ENCODE data around the gene TEX264.

TEX264 gene

DNA sequence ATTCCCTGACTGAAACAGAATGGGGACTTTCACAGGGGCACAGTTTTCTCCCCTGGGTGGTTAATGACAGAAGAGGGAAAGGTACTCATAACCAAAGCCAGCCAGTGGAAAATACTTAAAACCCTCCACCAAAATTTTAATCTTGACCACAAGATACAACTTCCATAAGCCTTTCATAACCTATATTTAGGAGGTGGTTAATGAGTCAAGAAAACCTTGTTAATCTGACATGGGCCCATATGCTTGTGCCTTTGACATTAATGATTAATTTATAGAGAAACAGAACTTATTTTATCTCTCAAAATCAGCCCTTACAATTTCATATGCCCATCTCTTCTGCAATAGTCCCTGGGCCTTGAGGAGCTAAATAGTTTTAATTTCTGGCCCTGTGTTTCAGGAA, 76.8 kb downstream of the TEX264 start:
- H3K4me2 ChIP-seq (ENCODE audit: low read depth, low read length, poor library complexity, severe bottlenecking): no peak overlapping the region
- H3K36me3 ChIP-seq (ENCODE audit: insufficient read depth, low read length): no peaks in the 10 kb centered on the region
- no peaks in the 10 kb centered on the region for H3K4me1 ChIP-seq (ENCODE audit: insufficient read depth, low read length, poor library complexity, severe bottlenecking)
- H3K9me3 ChIP-seq (ENCODE audit: insufficient read depth, low read depth, low read length): no peaks in the 10 kb centered on the region
- H3K9me2 ChIP-seq (replicated peaks; ENCODE audit: low read depth, low read length): no peaks in the 10 kb centered on the region
- no peaks in the 10 kb centered on the region for H3F3A ChIP-seq (ENCODE audit: low read depth)
- TF ChIP-seq, protein P1, sequence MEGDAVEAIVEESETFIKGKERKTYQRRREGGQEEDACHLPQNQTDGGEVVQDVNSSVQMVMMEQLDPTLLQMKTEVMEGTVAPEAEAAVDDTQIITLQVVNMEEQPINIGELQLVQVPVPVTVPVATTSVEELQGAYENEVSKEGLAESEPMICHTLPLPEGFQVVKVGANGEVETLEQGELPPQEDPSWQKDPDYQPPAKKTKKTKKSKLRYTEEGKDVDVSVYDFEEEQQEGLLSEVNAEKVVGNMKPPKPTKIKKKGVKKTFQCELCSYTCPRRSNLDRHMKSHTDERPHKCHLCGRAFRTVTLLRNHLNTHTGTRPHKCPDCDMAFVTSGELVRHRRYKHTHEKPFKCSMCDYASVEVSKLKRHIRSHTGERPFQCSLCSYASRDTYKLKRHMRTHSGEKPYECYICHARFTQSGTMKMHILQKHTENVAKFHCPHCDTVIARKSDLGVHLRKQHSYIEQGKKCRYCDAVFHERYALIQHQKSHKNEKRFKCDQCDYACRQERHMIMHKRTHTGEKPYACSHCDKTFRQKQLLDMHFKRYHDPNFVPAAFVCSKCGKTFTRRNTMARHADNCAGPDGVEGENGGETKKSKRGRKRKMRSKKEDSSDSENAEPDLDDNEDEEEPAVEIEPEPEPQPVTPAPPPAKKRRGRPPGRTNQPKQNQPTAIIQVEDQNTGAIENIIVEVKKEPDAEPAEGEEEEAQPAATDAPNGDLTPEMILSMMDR (conservative IDR thresholded peaks at IDR 0.05; ENCODE audit: low read length): no peak
- TF ChIP-seq EZH2phosphoT487 (IDR thresholded peaks at IDR 0.05; ENCODE audit: borderline replicate concordance): no peak
- H3K79me2 ChIP-seq (ENCODE audit: insufficient read depth, low read length): no peaks in the 10 kb centered on the region
- no peaks in the 10 kb centered on the region for H4K20me1 ChIP-seq (ENCODE audit: insufficient read depth, low read length, poor library complexity, severe bottlenecking)
- H3K27me3 ChIP-seq (ENCODE audit: insufficient read depth, low read length, poor library complexity, severe bottlenecking): no peaks in the 10 kb centered on the region
- H2AFZ ChIP-seq (ENCODE audit: low read length): no peak overlapping the region
- H3K4me3 ChIP-seq (ENCODE audit: low read length, poor library complexity, severe bottlenecking): no peak overlapping the region
- H3K9ac ChIP-seq (ENCODE audit: low read depth, low read length, poor library complexity, severe bottlenecking): no peak overlapping the region

DNA sequence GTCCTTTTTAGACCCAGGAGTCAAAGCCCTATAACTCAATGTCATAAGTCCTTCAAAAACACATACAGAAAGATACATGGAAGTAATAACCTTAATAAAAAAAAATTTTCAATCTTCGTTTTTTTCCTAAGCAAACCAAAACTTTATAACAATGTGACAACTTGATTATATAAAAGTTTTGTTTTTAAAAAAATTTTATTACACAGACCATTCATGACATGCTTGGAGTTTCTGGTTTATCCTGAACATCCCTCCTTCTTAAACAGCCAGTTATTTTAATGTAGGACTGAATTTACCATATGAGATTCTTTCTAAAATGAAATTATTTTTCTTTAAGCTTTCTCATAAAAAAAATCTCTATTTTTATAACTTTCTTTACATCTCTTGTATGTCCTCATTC, 77.3 kb downstream of the TEX264 start:
- H3K4me2 ChIP-seq (ENCODE audit: low read depth, low read length, poor library complexity, severe bottlenecking): no peak overlapping the region

DNA sequence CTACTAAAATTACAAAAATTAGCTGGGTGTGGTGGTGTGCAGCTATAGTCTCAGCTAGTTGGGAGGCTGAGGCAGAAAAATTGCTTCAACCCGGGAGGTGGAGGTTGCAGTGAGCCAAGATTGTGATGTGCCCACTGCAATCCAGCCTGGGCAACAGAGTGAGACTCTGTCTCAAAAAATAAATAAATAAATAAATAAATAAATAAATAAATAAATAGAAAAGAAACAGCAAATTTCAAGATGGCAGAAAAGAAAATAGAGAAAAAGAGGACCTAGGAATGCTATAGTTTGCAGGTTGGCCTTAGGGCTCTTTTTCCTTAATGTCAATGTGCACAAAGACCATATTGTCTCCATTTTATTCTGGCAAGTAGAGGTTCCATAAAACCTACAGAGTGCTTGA, 79.8 kb downstream of the TEX264 start:
- Histone ChIP-seq H4K20me1 (ENCODE audit: insufficient read depth, low read length, poor library complexity, severe bottlenecking) (no peaks in the 10 kb centered on the region), H3K27me3 (ENCODE audit: insufficient read depth, low read length, poor library complexity, severe bottlenecking) (no peaks in the 10 kb centered on the region), H3K9ac (ENCODE audit: low read depth, low read length, poor library complexity, severe bottlenecking) (no peak overlapping the region), H3K4me3 (ENCODE audit: low read length, poor library complexity, severe bottlenecking) (no peak overlapping the region), H2AFZ (ENCODE audit: low read length) (no peak overlapping the region), H3K9me3 (ENCODE audit: insufficient read depth, low read depth, low read length) (no peaks in the 10 kb centered on the region), H3K36me3 (ENCODE audit: insufficient read depth, low read length) (no peaks in the 10 kb centered on the region), H3K79me2 (ENCODE audit: insufficient read depth, low read length) (no peaks in the 10 kb centered on the region), H3F3A (ENCODE audit: low read depth) (no peaks in the 10 kb centered on the region), H3K9me2 (replicated peaks; ENCODE audit: low read depth, low read length) (no peaks in the 10 kb centered on the region), H3K4me2 (ENCODE audit: low read depth, low read length, poor library complexity, severe bottlenecking) (no peak overlapping the region), H3K4me1 (ENCODE audit: insufficient read depth, low read length, poor library complexity, severe bottlenecking) (no peaks in the 10 kb centered on the region)
- TF ChIP-seq, protein P1 (conservative IDR thresholded peaks at IDR 0.05; ENCODE audit: low read length): no peak

More for the DNA sequence above, 77.3 kb downstream of the TEX264 start:
- Histone ChIP-seq H2AFZ (ENCODE audit: low read length) (no peak overlapping the region), H3K4me1 (ENCODE audit: insufficient read depth, low read length, poor library complexity, severe bottlenecking) (no peaks in the 10 kb centered on the region), H3K27me3 (ENCODE audit: insufficient read depth, low read length, poor library complexity, severe bottlenecking) (no peaks in the 10 kb centered on the region), H3K9me2 (replicated peaks; ENCODE audit: low read depth, low read length) (no peaks in the 10 kb centered on the region), H3F3A (ENCODE audit: low read depth) (no peaks in the 10 kb centered on the region), H3K4me3 (ENCODE audit: low read length, poor library complexity, severe bottlenecking) (no peak overlapping the region), H3K9me3 (ENCODE audit: insufficient read depth, low read depth, low read length) (no peaks in the 10 kb centered on the region), H3K36me3 (ENCODE audit: insufficient read depth, low read length) (no peaks in the 10 kb centered on the region), H4K20me1 (ENCODE audit: insufficient read depth, low read length, poor library complexity, severe bottlenecking) (no peaks in the 10 kb centered on the region), H3K9ac (ENCODE audit: low read depth, low read length, poor library complexity, severe bottlenecking) (no peak overlapping the region), H3K79me2 (ENCODE audit: insufficient read depth, low read length) (no peaks in the 10 kb centered on the region)
- no peak for TF ChIP-seq EZH2phosphoT487 (IDR thresholded peaks at IDR 0.05; ENCODE audit: borderline replicate concordance)

DNA sequence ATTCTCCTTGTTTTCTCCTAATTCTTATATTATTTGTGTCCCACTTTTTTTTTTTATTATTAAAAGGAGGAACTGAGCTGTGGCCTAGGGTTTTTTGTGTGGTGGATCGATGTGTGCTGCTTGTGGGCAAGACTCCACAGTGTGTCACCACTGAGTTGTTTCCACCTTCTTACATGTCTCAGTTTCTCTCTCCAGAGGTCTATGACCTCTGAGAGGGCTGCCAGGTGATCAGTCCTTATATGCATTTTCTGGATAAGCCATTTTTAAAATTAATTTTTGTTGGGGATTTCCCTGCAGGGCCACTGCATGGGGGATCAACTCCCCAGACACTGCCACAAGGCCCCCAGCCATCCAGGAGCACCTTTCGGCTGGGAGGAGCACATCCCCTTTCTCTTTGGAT, 80.2 kb downstream of the TEX264 start:
- TF ChIP-seq, protein P1 (conservative IDR thresholded peaks at IDR 0.05; ENCODE audit: low read length): no peak
- TF ChIP-seq EZH2phosphoT487 (IDR thresholded peaks at IDR 0.05; ENCODE audit: borderline replicate concordance): no peak
- no peaks in the 10 kb centered on the region for H3F3A ChIP-seq (ENCODE audit: low read depth)
- no peaks in the 10 kb centered on the region for H3K36me3 ChIP-seq (ENCODE audit: insufficient read depth, low read length)
- no peaks in the 10 kb centered on the region for H3K27me3 ChIP-seq (ENCODE audit: insufficient read depth, low read length, poor library complexity, severe bottlenecking)
- H3K4me1 ChIP-seq (ENCODE audit: insufficient read depth, low read length, poor library complexity, severe bottlenecking): no peaks in the 10 kb centered on the region
- no peaks in the 10 kb centered on the region for H3K9me3 ChIP-seq (ENCODE audit: insufficient read depth, low read depth, low read length)
- no peaks in the 10 kb centered on the region for H3K9me2 ChIP-seq (replicated peaks; ENCODE audit: low read depth, low read length)
- no peak overlapping the region for H3K4me3 ChIP-seq (ENCODE audit: low read length, poor library complexity, severe bottlenecking)
- no peak overlapping the region for H3K4me2 ChIP-seq (ENCODE audit: low read depth, low read length, poor library complexity, severe bottlenecking)
- H3K9ac ChIP-seq (ENCODE audit: low read depth, low read length, poor library complexity, severe bottlenecking): no peak overlapping the region
- H4K20me1 ChIP-seq (ENCODE audit: insufficient read depth, low read length, poor library complexity, severe bottlenecking): no peaks in the 10 kb centered on the region
- no peaks in the 10 kb centered on the region for H3K79me2 ChIP-seq (ENCODE audit: insufficient read depth, low read length)
- H2AFZ ChIP-seq (ENCODE audit: low read length): no peak overlapping the region

Data from Loucy (cell line).